NCI-H82 treated with DMSO at 0.1 percent for 48 hours (cell line): ENCODE measurements around the gene EIF4A3.
A peak's percentile ranks its signal among the peaks of the same experiment; 100 is the strongest.

Experiments used
- DNase-seq: peaks from one replicate; lab custom pipeline; 2025; ENCODE audit not compliant: unreplicated experiment; lab: John Stamatoyannopoulos, UW

The EIF4A3 gene

DNA sequence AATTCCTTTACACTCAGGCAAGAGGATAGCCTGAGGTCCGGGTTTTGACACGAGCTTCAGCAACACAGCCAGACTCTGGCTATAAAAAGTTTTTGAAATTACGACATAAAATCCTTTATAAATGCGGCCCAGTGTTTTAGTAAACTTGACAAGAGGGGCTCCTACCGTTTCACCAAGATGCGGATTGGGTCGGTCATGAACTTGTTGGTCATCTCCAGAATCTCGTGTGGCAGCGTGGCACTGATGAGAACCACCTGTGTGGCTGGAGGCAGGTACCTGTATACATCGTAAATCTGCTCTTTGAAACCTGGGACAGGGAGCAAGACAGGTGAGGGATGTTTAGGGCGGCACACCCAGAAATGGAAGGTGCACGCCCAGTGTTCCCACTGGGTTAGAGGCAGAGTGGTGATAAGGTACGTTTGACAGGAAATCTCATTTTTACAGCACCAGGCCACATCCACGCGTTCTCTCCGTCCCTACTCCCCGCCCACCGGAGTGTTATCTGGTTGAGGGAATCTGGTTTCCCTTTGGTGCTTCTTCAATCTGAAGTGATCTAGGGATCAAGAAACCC lies 8.0 kb downstream of the EIF4A3 start:
- no peak for DNase-seq

DNA sequence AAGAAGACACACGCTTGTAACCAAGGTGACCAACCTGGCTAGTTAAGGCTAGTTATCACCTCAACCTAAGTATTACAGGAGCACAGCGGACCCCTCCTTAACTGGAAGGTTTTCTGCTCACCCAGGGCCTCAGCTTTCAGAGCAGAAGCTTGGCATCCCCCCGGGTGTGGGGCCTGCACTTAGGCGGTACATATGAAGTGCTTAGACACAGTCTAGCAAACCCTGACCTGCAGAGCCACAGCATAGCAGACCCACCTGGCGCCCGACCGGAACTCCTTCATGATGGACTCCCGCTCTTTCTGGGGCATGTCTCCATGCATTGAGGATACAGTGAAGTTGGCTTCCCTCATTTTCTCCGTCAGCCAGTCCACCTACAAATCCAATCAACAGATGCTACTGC lies 9.8 kb downstream of the EIF4A3 start:
- no peak for DNase-seq

DNA sequence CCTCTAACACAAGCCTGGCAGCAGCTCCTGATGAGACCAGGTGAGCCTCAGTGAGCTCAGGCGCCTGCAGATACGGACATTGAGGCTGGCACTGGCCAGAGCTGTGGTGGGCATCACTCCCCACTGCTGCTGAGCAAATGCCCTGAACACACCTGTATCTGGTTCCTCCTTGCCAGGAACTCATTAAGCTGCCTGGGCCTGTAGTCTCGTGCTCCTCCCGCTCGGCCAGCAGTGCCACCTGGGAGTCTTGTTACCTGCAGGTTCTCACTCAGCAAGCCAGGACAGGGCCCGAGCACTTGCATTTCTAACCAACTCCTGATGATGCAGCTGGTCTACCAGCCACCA lies 13.3 kb downstream of the EIF4A3 start:
- DNase-seq = no peak

DNA sequence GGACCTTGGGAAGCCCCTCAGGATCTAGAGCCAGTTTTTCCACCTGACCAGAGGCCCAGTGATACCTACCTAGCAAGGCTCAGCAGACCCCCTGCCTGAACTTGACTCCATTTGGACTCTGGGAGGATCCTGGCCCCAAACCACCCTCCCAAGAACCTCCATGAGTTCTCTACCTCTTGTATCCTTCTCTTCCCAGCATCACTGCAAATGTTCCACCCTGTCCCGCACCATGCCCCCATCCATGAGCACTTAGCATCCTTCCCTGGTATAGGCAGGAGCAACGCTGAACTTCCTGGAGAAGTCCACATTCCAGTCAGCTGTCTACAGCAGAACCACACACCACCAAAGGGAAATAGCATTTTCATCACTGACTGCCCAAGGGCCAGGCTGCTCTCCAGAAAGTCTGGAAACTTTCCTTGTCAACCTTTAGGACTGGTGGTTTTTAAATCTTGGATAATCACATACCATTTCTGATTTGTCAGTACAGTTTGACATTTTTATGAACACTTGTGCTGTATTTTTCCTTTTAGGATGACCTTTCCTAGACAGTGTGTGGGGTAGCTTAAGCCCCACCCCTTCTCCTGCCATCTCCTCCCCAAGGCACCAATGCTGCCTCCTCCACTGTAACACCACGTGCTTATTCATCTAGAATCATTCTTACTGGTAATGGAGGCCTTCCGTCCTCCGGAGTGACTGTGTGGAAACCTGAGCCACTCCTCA lies 13.9 kb downstream of the EIF4A3 start:
- DNase-seq = no peak

DNA sequence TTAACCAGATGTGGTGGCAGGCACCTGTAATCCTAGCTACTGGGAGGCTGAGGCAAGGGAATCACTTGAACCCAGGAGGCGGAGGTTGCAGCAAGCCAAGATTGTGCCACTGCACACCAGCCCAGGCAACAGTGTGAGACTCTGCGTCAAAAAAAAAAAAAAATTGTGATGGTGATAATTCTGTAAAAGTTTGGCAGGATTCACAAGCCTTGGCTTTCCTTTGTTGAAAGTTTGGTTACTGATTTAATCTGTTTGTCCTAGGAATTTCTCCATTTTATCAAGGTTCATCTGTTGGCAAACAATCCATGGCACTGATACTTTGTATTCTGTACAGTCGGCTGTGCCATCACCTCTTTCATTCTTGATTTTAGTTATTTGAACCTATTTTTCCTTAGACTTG lies 15.9 kb downstream of the EIF4A3 start:
- no peak for DNase-seq

DNA sequence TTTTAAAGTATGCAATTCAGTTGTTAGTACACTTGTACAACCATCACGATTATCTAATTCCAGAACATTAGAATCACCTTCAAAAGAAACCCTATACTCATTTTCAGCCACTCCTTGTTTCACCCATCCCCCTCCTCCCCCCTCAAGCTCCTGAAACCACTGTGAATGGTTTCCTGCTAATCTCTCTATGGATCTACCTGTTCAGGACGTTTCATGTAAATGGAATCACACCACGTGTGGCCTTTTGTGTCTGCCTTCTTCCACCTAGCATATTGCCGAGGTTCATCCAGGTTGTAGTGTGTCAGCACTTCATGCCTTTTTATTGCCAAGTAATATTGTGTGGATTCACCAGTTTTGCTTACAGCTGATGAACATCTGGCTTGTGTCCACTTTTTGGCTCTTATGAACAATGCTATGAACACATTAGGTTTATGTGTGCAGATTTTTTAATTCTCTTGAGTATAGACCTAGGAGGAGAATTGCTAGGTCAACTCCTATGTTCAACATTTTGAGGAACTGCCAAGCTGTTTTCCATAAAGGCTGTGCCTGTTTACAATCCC lies 17.8 kb downstream of the EIF4A3 start:
- DNase-seq = no peak

DNA sequence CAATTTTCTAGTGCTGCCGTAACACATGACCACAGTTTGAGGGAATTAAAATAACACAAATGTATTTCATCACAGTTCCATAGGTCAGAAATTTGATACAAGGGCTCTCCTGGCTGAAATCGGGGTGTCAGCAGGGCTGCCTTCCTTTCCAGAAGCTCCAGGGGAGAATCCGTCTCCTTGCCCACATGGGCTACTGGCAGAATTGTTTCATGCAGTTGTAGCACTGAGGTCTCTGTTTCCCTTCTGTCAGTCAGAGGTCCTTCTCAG lies 20.5 kb downstream of the EIF4A3 start:
- no peak for DNase-seq

DNA sequence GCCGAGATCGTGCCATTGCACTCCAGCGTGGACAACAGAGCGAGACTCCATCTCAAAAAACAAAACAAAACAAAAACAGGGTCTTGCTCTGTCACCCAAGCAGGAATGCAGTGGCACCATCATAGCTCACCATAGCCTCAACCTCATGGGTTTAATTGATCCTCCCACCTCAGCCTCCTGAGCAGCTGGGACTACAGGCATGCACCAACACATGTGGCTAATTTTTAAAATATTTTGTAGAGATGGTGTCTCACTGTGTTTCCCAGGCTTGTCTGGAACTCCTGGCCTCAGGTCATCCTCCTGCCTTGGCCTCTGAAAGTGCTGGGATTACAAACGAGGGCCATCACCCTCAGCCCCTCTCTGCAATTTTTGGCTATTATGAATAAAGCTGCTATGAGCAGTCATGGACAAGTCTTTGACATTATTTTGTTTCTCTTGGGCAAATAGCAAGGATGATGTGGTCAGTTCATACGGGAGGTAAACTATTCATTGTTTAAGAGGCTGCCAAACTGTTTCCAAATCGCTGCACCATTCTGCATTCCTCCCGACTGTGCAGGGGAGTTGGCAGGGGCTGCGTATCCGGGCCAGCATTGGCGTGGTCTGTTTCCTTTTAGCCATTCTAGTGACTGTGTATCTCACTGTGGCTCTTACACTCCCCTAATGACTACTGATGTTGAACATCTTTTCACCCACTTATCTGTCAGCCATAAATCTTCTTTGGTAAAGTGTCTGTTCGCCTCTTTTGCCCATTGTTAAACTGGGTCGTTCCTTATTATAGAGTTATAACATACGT lies 21.1 kb downstream of the EIF4A3 start:
- DNase-seq = no peak

DNA sequence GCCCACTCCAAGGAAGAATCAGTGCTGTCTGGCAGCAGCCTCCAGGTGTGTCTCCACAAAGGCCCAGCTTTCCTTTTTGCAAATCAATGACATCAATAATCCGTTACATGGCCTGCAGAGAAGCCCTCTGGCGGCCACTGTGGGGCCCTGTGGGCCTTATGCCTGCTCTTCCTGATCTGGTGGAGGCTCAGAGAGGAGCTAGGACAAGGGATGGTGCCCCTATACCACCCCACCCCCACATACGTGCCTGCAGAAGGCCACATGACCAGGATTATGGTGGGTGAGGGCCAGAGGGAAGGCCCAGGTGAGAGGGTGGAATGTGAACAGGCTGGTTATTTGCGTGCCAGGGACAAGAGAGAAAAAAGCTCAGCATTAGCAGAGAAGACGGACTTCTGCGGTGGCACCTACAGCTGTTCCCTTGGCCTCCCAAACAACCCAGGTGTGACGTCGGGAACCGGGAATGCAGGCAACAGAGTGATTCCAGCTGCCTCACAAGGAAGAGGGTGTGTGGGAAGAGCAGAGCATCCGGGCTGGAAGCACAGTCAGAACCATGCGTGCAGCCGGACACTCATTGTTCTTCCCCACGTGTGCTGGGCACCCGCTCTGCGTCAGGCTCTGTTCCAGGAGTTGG lies 22.5 kb downstream of the EIF4A3 start:
- peak; percentile 40 for DNase-seq

DNA sequence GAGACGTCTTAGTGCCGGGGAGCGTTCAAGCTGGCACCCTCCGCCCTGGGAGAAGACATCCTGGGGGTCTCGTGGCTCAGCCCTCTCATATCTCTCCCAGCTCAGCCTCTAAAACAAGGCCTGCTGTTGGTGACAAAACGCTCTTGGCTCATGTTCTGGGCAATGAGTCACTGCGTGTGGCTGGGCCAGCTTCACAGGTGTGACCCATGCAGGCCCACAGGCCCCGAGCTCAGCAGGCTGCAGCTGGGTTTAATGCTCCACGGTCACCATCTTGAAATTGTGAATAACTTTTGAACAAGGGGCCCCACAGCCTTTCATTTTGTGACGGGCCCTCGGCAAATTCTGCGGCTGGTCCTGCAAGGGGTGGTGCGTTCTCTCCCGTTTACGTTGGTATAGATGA lies 23.1 kb downstream of the EIF4A3 start:
- no peak for DNase-seq

DNA sequence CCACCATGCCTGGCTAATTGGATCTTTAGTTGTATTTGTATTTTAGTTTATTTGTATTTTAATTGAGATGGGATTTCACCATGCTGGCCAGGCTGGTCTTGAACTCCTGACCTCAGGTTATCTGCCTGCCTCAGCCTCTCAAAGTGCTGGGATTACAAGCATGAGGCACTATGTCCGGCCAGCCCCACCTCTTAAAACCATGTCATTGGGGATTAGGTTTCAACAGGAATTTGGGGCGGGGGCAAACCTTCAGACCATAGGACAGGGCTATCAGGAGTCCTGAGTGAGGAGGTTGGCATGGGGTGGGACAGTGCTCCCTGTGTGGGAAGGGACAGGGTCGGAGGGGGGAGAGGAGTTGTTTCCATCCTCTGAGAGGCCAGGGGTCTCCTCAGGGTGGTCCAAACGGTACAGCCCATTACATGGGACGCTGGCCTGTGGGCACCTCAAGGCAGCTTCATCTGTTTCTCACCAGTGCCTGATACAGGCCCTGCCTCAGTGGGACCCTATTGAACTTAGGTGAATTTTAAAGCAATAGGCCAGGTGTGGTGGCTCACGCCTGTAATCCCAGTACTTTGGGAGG lies 23.9 kb downstream of the EIF4A3 start:
- no peak for DNase-seq

DNA sequence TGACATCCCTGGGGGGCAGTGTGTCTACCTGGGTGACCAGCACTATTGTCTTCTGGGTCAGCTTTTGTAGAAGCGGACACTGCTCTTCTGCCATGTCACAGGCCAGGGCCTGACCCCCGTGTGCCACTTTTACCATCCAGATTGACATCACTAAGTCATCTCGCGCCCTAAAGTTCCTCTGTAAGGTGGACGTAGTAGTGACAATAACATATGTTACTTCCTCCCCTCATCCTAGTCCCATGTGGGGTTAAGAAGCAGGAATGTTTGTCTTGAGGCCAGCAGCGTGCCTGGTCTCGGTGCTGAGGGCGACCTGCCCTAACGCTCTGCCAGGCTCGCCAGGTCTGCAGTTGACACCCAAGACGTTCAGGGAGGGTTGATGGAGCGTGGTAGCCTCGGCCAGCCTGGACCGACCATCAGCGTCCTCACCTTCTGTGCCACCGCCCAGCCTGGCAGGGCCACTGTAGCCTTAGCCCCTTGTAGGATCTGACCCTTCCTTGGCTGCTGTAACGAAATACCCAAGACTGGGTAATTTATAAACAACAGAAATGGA lies 24.8 kb downstream of the EIF4A3 start:
- no peak for DNase-seq

DNA sequence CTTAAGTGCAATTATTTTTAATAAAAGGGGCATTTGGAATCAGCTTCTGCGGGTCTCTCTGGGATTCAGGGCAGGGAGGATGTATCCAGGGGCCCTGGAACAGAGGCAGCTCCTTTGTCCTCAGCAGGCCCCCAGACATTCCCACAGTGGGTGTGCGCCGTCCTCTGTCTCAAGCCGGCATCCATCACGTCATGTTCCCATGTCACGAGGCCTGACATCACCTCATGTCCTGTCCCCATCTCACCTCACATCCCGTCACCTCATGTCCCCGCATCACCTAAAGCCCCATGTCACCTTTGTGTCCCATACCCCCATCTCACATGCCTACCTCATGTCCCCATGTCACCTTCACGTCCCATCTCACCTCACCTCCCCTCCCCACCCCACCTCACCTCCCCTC lies 27.1 kb downstream of the EIF4A3 start:
- DNase-seq = no peak

DNA sequence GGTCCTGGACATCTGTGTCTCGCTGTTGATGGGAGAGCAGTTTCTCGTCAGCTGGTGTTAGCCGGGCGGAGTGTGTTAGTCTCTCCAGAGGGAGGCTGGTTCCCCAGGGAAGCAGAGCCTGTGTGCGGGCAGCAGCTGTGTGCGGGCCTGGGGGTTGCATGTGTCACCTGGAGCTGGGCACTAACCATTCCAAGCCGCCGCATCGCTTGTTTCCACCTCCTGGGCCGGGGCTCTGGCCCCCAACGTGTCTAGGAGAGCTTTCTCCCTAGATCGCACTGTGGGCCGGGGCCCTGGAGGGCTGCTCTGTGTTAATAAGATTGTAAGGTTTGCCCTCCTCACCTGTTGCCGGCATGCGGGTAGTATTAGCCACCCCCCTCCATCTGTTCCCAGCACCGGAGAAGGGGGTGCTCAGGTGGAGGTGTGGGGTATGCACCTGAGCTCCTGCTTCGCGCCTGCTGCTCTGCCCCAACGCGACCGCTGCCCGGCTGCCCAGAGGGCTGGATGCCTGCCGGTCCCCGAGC lies 27.6 kb downstream of the EIF4A3 start:
- no peak for DNase-seq

DNA sequence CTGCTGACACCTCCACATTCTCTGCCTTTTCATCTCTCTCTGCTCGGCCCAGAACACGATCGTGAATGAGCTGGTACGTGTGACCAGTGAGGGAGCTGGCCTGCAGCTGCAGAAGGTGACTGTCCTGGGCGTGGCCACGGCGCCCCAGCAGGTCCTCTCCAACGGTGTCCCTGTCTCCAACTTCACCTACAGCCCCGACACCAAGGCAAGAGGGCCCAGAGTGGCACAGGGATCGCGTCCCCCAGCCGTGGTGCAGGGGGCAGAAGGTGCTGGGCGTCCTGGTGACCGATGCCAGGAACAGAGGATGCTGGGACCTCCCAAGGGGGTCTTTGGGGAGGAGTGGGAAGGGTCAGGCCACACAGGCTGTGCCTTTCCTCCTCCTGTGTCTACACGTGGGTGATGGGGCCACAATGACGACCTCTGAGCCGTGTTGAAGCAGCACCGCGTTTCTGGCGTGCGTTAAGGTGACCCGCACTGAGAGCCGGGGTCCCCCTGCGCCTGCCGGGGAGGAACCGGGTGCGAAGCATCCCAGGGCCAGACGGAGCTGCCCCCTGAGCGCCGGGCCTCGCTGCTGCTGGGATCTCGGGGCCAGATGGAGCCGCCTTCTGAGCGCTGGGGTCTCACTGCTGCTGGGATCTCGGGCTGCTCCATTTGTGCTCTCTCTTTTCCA lies 28.2 kb downstream of the EIF4A3 start:
- no peak for DNase-seq

DNA sequence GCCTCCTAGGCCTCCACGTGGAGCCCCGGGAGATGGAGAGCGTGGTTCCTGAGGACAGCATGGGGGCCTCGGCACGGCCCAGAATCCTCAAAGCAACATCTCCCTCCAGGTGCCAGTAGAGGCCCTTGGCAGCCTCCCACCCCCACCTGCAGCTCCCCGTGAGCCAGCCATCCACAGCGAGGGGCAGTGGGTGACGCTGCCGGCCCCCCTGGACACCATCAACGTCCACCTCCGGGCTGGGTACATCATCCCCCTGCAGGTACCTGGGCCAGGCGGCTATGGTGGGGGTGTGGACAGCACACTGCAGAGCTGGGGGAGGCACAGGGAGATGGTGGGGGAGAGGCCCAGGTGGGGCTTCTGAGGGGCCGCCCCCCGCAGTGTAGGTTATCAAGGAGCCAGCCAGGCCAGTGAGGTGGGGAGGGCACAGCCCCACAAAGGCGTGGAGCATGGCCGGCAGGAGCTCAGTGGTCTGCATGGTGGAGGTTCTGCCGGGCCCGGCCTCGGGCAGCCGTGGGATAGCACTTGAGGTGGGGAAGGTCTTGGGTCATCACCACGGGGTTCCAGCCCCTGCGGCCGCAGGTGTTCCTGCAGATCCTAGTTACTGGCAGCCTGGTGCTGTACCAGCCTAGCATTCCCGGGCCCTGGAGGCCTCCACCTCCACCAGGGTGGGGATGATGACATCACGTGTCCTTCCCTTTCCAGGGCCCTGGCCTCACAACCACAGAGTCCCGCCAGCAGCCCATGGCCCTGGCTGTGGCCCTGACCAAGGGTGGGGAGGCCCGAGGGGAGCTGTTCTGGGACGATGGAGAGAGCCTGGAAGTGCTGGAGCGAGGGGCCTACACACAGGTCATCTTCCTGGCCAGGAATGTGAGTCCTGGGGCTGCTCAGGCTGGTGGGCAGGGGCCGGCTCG lies 29.2 kb downstream of the EIF4A3 start:
- no peak for DNase-seq

DNA sequence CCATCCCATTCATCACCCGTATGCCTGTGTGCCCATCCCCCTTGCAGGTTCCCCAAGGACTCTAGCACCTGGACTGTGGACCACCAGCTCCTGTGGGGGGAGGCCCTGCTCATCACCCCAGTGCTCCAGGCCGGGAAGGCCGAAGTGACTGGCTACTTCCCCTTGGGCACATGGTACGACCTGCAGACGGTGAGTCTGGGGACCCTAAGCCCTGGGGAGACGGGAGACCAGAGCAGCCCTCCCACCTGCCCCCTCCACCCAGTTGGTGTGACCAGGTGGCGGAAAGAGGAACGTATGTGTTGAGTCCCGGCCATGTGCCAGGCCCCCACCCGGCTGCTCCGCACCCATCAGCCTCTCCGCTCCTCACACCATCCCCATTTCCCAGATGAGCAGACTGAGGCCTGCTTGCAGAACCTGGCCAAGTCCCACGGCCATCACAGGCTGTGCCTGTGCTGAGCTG lies 30.0 kb downstream of the EIF4A3 start:
- no peak for DNase-seq

DNA sequence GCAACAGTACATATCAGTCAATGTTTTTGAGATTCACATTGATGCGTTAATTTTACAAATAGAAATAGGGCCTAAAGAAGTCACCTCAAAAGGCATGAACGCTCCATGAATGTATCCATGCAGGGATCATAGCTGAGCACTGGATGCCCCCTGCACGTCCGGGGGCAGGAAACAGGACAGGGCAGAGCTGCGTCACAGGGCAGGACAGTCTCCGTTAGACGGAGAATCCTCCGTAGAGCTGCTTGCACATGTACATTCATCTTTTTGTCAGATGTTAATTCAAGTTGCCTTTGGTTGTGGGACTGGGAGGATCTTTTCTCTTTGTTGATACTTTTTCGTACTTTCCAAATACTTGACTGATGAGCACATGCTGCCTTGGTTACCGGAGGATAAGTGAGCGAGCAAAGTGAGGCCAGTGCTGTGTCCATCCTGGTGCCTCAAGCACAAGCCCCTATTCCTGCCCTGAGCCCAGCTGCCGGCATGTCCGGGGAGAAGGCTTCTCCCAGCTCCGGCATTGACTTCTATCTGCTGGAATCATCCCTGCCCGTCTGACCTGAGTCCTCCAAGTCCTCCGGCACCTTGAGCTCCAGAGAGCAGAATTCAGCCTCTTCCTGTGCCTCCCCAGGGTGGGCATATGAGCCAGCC lies 30.5 kb downstream of the EIF4A3 start:
- DNase-seq = no peak

DNA sequence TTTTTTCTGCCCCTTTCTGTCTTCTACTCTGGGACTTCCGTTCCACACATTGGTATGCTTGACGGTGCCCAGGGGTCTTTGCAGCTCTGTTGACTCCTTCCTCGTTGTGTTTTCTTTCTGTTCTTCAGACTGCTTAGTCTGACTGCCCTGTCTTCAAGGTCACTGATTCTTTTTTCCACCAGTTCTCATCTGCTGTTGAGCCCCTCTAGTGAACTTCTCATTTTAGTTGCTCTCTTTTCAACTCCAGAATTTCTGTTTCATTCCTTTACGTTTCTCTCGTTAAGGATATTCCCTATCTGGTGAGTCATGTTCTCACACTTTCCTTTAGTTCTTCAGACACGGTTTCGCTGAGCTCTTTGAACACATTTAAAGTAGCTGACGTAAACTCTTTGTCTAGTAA lies 31.8 kb downstream of the EIF4A3 start:
- DNase-seq = no peak
